ENCODE data around the gene WNT4. TPM values are rescaled to one million over a fixed set of nuclear protein-coding genes. Genes with fewer than 3 reads are reported as not detected.

WNT4 gene
- total RNA-seq, 1 donor from 2014 or later, result 0.05 TPM

DNA sequence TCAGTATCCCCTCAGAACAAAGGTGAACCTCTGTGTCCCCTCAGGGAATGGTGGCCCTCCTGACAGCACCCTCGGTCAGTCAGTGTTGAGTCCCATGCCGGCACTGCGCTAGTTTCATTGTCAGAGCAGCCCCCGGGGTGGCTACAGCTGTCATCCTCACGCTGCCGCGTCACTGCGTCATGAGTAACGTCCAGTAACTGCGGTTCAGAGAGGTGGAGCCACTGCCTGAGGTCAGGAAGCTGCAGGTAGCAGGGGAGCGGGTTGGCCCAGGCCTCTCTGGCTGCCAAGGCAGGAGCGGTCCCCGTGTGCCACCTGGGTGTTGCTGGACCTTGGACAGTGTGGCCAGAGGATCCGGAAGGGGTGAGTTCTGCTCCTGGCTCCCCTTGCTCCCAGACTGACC is 20.2 kb upstream of the WNT4 start:
- Mint-ChIP-seq H3K4me3 (ENCODE audit: unreplicated experiment) (no peak overlapping the region), H3K27me3 (ENCODE audit: low read depth) (peaks cover 13% of the 10 kb centered on the region), H3K9me3 (ENCODE audit: low read depth) (no peaks in the 10 kb centered on the region), H3K36me3 (ENCODE audit: low read depth) (peaks cover 3% of the 10 kb centered on the region), H3K4me1 (ENCODE audit: low read depth) (no peaks in the 10 kb centered on the region), H3K27ac (ENCODE audit: unreplicated experiment) (no peak overlapping the region)
- TF ChIP-seq, protein P1, sequence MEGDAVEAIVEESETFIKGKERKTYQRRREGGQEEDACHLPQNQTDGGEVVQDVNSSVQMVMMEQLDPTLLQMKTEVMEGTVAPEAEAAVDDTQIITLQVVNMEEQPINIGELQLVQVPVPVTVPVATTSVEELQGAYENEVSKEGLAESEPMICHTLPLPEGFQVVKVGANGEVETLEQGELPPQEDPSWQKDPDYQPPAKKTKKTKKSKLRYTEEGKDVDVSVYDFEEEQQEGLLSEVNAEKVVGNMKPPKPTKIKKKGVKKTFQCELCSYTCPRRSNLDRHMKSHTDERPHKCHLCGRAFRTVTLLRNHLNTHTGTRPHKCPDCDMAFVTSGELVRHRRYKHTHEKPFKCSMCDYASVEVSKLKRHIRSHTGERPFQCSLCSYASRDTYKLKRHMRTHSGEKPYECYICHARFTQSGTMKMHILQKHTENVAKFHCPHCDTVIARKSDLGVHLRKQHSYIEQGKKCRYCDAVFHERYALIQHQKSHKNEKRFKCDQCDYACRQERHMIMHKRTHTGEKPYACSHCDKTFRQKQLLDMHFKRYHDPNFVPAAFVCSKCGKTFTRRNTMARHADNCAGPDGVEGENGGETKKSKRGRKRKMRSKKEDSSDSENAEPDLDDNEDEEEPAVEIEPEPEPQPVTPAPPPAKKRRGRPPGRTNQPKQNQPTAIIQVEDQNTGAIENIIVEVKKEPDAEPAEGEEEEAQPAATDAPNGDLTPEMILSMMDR (IDR thresholded peaks at IDR 0.05), result no peak
- no peak for DNase-seq (ENCODE audit: low spot score)

GRCh38 chr1:22159891-22160290 is 17.0 kb upstream of the WNT4 start:
- Mint-ChIP-seq H3K4me3 (ENCODE audit: unreplicated experiment) (no peak overlapping the region), H3K27ac (ENCODE audit: unreplicated experiment) (no peak overlapping the region), H3K4me1 (ENCODE audit: low read depth) (no peaks in the 10 kb centered on the region), H3K9me3 (ENCODE audit: low read depth) (no peaks in the 10 kb centered on the region), H3K36me3 (ENCODE audit: low read depth) (peaks cover 1% of the 10 kb centered on the region), H3K27me3 (ENCODE audit: low read depth) (peaks cover 5% of the 10 kb centered on the region)
- TF ChIP-seq, protein P1 (IDR thresholded peaks at IDR 0.05), result no peak
- no peak for DNase-seq (ENCODE audit: low spot score)

GRCh38 chr1:22158654-22159053 is 15.8 kb upstream of the WNT4 start:
- peaks cover 5% of the 10 kb centered on the region for H3K27me3 Mint-ChIP-seq (ENCODE audit: low read depth)
- peaks cover 1% of the 10 kb centered on the region for H3K36me3 Mint-ChIP-seq (ENCODE audit: low read depth)
- no peak for DNase-seq (ENCODE audit: low spot score)
- no peak overlapping the region for H3K27ac Mint-ChIP-seq (ENCODE audit: unreplicated experiment)
- no peaks in the 10 kb centered on the region for H3K4me1 Mint-ChIP-seq (ENCODE audit: low read depth)
- H3K9me3 Mint-ChIP-seq (ENCODE audit: low read depth), result no peaks in the 10 kb centered on the region
- TF ChIP-seq, protein P1 (IDR thresholded peaks at IDR 0.05), result no peak
- no peak overlapping the region for H3K4me3 Mint-ChIP-seq (ENCODE audit: unreplicated experiment)

- H3K27ac Mint-ChIP-seq (ENCODE audit: unreplicated experiment), result no peak overlapping the region
- H3K27me3 Mint-ChIP-seq (ENCODE audit: low read depth), result peaks cover 9% of the 10 kb centered on the region
- H3K36me3 Mint-ChIP-seq (ENCODE audit: low read depth), result peaks cover 1% of the 10 kb centered on the region
- TF ChIP-seq, protein P1 (IDR thresholded peaks at IDR 0.05), result no peak
- DNase-seq (ENCODE audit: low spot score), result no peak
- no peaks in the 10 kb centered on the region for H3K9me3 Mint-ChIP-seq (ENCODE audit: low read depth)
- no peak overlapping the region for H3K4me3 Mint-ChIP-seq (ENCODE audit: unreplicated experiment)
- H3K4me1 Mint-ChIP-seq (ENCODE audit: low read depth), result no peaks in the 10 kb centered on the region
These were observed 14.6 kb upstream of the WNT4 start for GRCh38 chr1:22157359-22157966.

- H3K4me3 Mint-ChIP-seq (ENCODE audit: unreplicated experiment), result no peak overlapping the region
These were observed 12.6 kb upstream of the WNT4 start for GRCh38 chr1:22155517-22155916.

More at GRCh38 chr1:22155517-22155916, 12.6 kb upstream of the WNT4 start:
- Mint-ChIP-seq H3K27me3 (ENCODE audit: low read depth) (peaks cover 12% of the 10 kb centered on the region), H3K4me1 (ENCODE audit: low read depth) (no peaks in the 10 kb centered on the region), H3K27ac (ENCODE audit: unreplicated experiment) (no peak overlapping the region), H3K9me3 (ENCODE audit: low read depth) (no peaks in the 10 kb centered on the region), H3K36me3 (ENCODE audit: low read depth) (peaks cover 1% of the 10 kb centered on the region)
- TF ChIP-seq, protein P1 (IDR thresholded peaks at IDR 0.05), result no peak
- no peak for DNase-seq (ENCODE audit: low spot score)
